Hippocampal formation (tissue), 2 donors: ENCODE data around the gene SLC4A7.
A peak's percentile ranks its signal among the peaks of the same experiment; 100 is the strongest.
"Not testable (repeated sequence)": the region's sequence is repeated elsewhere in the genome, so short reads cannot be mapped to it uniquely, and the experiment has no call there.

Source experiments
- DNase-seq, 2 donors: peaks; one replicate each; lab custom pipeline; 2025; lab: John Stamatoyannopoulos, UW

SLC4A7 gene

GRCh38 chr3:27360113-27361078, 123.8 kb downstream of the SLC4A7 start:
- no peak for DNase-seq

- DNase-seq, result no peak
Observed at GRCh38 chr3:27358372-27358771, 125.8 kb downstream of the SLC4A7 start.

GRCh38 chr3:27357665-27358258, 126.4 kb downstream of the SLC4A7 start:
- peak in 1 of 2 donors; percentile 3 for DNase-seq

- no peak for DNase-seq
Observed at GRCh38 chr3:27356976-27357375, 127.2 kb downstream of the SLC4A7 start.

- DNase-seq, result no peak
Observed at GRCh38 chr3:27354588-27355203, 129.5 kb downstream of the SLC4A7 start.

- no peak for DNase-seq
Observed at GRCh38 chr3:27354161-27354560, 130.0 kb downstream of the SLC4A7 start.

GRCh38 chr3:27353221-27353620, 131.0 kb downstream of the SLC4A7 start:
- DNase-seq, result no peak

GRCh38 chr3:27352047-27352446, 132.1 kb downstream of the SLC4A7 start:
- DNase-seq, result no peak

GRCh38 chr3:27349832-27350231, 134.4 kb downstream of the SLC4A7 start:
- DNase-seq, result no peak

GRCh38 chr3:27345959-27346865, 138.0 kb downstream of the SLC4A7 start:
- no peak for DNase-seq

GRCh38 chr3:27345493-27345892, 138.7 kb downstream of the SLC4A7 start:
- DNase-seq, result no peak

- DNase-seq, result no peak
Observed at GRCh38 chr3:27345045-27345444, 139.1 kb downstream of the SLC4A7 start.

GRCh38 chr3:27344192-27344591, 140.0 kb downstream of the SLC4A7 start:
- no peak for DNase-seq

GRCh38 chr3:27342267-27342666, 141.9 kb downstream of the SLC4A7 start:
- no peak for DNase-seq

GRCh38 chr3:27340534-27340933, 143.7 kb downstream of the SLC4A7 start:
- no peak for DNase-seq

GRCh38 chr3:27335571-27335970, 148.6 kb downstream of the SLC4A7 start:
- no peak for DNase-seq

GRCh38 chr3:27333843-27334242, 150.3 kb downstream of the SLC4A7 start:
- DNase-seq, result no peak

GRCh38 chr3:27328982-27329762, 155.0 kb downstream of the SLC4A7 start:
- not testable (repeated sequence) for DNase-seq

- DNase-seq, result no peak
Observed at GRCh38 chr3:27326629-27327545, 157.3 kb downstream of the SLC4A7 start.

- DNase-seq, result no peak
Observed at GRCh38 chr3:27326202-27326601, 158.0 kb downstream of the SLC4A7 start.
